IMR-90 (cell line): ENCODE measurements around the gene ARSD. TPM values are rescaled to one million over a fixed set of nuclear protein-coding genes. Genes with fewer than 3 reads are reported as not detected.

Experiments used
- ATAC-seq: fragments of 200-7000 bp; cut with Tn5 transposase; 2 replicates; pipeline ENCODE4 v1.9.1; 2020; ENCODE audit warnings: low read depth, mild to moderate bottlenecking, moderate library complexity
- BruUV-seq: library from RNA; stranded (reverse); fragments of 400-500 nt; replicated peaks from 2 replicates; lab custom pipeline; 2021; lab: Mats Ljungman, UMichigan
- CTCF ChIA-PET: fragments of 300-600 bp; formaldehyde crosslinking; extraction: SDS; loops from one replicate; lab custom pipeline; 2021; ENCODE audit warnings: antibody characterized with exemption; lab: Yijun Ruan, JAX
- POLR2A ChIA-PET: fragments of 300-600 bp; sonication (Branson Sonifier 250); formaldehyde crosslinking; loops from one replicate; lab custom pipeline; 2022; ENCODE audit warnings: antibody characterized with exemption; ENCODE audit not compliant: unreplicated experiment; lab: Charles Lee
- DNase-seq: peaks from one replicate; pipeline ENCODE4 v3.0.0; 2013
- H2AFZ ChIP-seq: replicated peaks from 2 replicates; pipeline ENCODE3; 2013; ENCODE audit warnings: low read length, mild to moderate bottlenecking; ENCODE audit not compliant: poor library complexity
- H2AK5ac ChIP-seq: 2 replicates; pipeline ENCODE4 v1.6.1; 2013; ENCODE audit warnings: low read depth, low read length, inconsistent platforms
- H2AK9ac ChIP-seq: replicated peaks from 2 replicates; pipeline ENCODE3; 2013; ENCODE audit warnings: mild to moderate bottlenecking, low read depth, low read length, moderate library complexity; ENCODE audit not compliant: poor library complexity
- H2BK120ac ChIP-seq: 2 replicates; pipeline ENCODE4 v1.6.1; 2013; ENCODE audit warnings: low read depth, low read length, inconsistent platforms
- H2BK15ac ChIP-seq: 3 replicates; pipeline ENCODE4 v1.6.1; 2013; ENCODE audit warnings: low read depth, low read length, inconsistent platforms
- H2BK20ac ChIP-seq: 2 replicates; pipeline ENCODE4 v1.6.1; 2013; ENCODE audit warnings: low read depth, mild to moderate bottlenecking, inconsistent platforms, low read length, moderate library complexity
- H2BK5ac ChIP-seq: 2 replicates; pipeline ENCODE4 v1.6.1; 2013; ENCODE audit warnings: mild to moderate bottlenecking, low read depth, low read length, inconsistent platforms; ENCODE audit not compliant: poor library complexity, severe bottlenecking
- H3K14ac ChIP-seq: replicated peaks from 2 replicates; pipeline ENCODE4 v1.6.1; 2013; ENCODE audit warnings: low read depth, low read length, inconsistent platforms
- H3K18ac ChIP-seq: 2 replicates; pipeline ENCODE4 v1.6.1; 2013; ENCODE audit warnings: low read depth, low read length, control low read depth
- H3K23ac ChIP-seq: 2 replicates; pipeline ENCODE4 v1.6.1; 2013; ENCODE audit warnings: low read depth, low read length, inconsistent platforms
- H3K27ac ChIP-seq: 2 replicates; pipeline ENCODE4 v1.5.1; 2013; ENCODE audit warnings: mild to moderate bottlenecking, control low read depth, low read length; ENCODE audit not compliant: insufficient read depth
- H3K27me3 ChIP-seq: 2 replicates; pipeline ENCODE4 v1.6.1; 2013; ENCODE audit warnings: low read length; ENCODE audit not compliant: control insufficient read depth, insufficient read depth
- H3K36me3 ChIP-seq: 2 replicates; pipeline ENCODE4 v1.6.1; 2013; ENCODE audit warnings: low read length, mixed read lengths; ENCODE audit not compliant: control insufficient read depth, insufficient read depth
- H3K4ac ChIP-seq: 2 replicates; pipeline ENCODE4 v1.6.1; 2013; ENCODE audit warnings: low read depth, low read length, inconsistent platforms
- H3K4me1 ChIP-seq: 2 replicates; pipeline ENCODE4 v1.6.1; 2013; ENCODE audit warnings: low read length, mixed read lengths; ENCODE audit not compliant: control insufficient read depth, insufficient read depth
- H3K4me2 ChIP-seq: 2 replicates; pipeline ENCODE4 v1.6.1; 2013; ENCODE audit warnings: low read depth, mild to moderate bottlenecking, control low read depth, low read length, moderate library complexity
- H3K4me3 ChIP-seq: 2 replicates; pipeline ENCODE4 v1.5.1; 2013; ENCODE audit warnings: low read depth, mild to moderate bottlenecking, control low read depth, low read length, moderate library complexity; ENCODE audit not compliant: insufficient read depth
- H3K56ac ChIP-seq: 2 replicates; pipeline ENCODE4 v1.6.1; 2013; ENCODE audit warnings: low read length, inconsistent platforms; ENCODE audit not compliant: insufficient read depth; ENCODE audit errors: extremely low read depth
- H3K79me1 ChIP-seq, 2 experiments: 2 replicates each; pipeline ENCODE4 v1.6.1; 2013; ENCODE audit warnings: low read length in 2 of 2, inconsistent platforms in 1 of 2, low read depth in 1 of 2
- H3K9ac ChIP-seq: 2 replicates; pipeline ENCODE4 v1.6.1; 2013; ENCODE audit warnings: low read depth, low read length, control low read depth
- H3K9me1 ChIP-seq: 2 replicates; pipeline ENCODE4 v1.6.1; 2013; ENCODE audit warnings: low read length, inconsistent platforms; ENCODE audit not compliant: insufficient read depth
- H3K9me3 ChIP-seq: 2 replicates; pipeline ENCODE4 v1.6.1; 2013; ENCODE audit warnings: low read length; ENCODE audit not compliant: control insufficient read depth, insufficient read depth
- H4K20me1 ChIP-seq: 2 replicates; pipeline ENCODE4 v1.6.1; 2013; ENCODE audit warnings: low read length, inconsistent platforms; ENCODE audit not compliant: insufficient read depth
- H4K5ac ChIP-seq: 2 replicates; pipeline ENCODE4 v1.6.1; 2013; ENCODE audit warnings: mild to moderate bottlenecking, low read depth, low read length, control low read depth
- H4K8ac ChIP-seq, 2 experiments: 2 replicates each; pipeline ENCODE4 v1.6.1; 2013; ENCODE audit warnings: low read depth in 2 of 2, low read length in 2 of 2, control low read depth in 1 of 2, inconsistent platforms in 1 of 2
- H4K91ac ChIP-seq: 2 replicates; pipeline ENCODE4 v1.6.1; 2013; ENCODE audit warnings: low read depth, low read length, inconsistent platforms; ENCODE audit not compliant: insufficient read depth
- BHLHE40 ChIP-seq: fragments of 150-350 bp; IDR thresholded peaks from 2 replicates; pipeline ENCODE4 v1.6.1; 2016; ENCODE audit warnings: mild to moderate bottlenecking, low read depth, low read length
- CEBPB ChIP-seq: IDR thresholded peaks from 2 replicates; pipeline ENCODE4 v1.6.1; 2012; ENCODE audit warnings: low read depth, low read length, improper control_type of control experiment
- CHD1 ChIP-seq: IDR thresholded peaks from 2 replicates; pipeline ENCODE4 v1.6.1; 2012; ENCODE audit warnings: low read depth, low read length, improper control_type of control experiment
- FOS ChIP-seq: fragments of 150-350 bp; IDR thresholded peaks from 2 replicates; pipeline ENCODE4 v1.6.1; 2016; ENCODE audit warnings: low read depth, low read length
- MAFK ChIP-seq: IDR thresholded peaks from 2 replicates; pipeline ENCODE4 v1.6.1; 2012; ENCODE audit warnings: low read depth, low read length, improper control_type of control experiment
- MAZ ChIP-seq: IDR thresholded peaks from 2 replicates; pipeline ENCODE4 v1.6.1; 2012; ENCODE audit warnings: low read depth, mild to moderate bottlenecking, low read length, improper control_type of control experiment, moderate library complexity, borderline replicate concordance
- MXI1 ChIP-seq: IDR thresholded peaks from 2 replicates; pipeline ENCODE4 v1.6.1; 2012; ENCODE audit warnings: low read depth, mild to moderate bottlenecking, low read length, moderate library complexity, borderline replicate concordance
- NFE2L2 ChIP-seq: fragments of 150-350 bp; IDR thresholded peaks from 2 replicates; pipeline ENCODE4 v1.6.1; 2016; ENCODE audit warnings: low read depth, mild to moderate bottlenecking, low read length
- POLR2A ChIP-seq: IDR thresholded peaks from 2 replicates; pipeline ENCODE4 v1.6.1; 2012; ENCODE audit warnings: mild to moderate bottlenecking, low read depth, low read length
- RAD21 ChIP-seq: IDR thresholded peaks from 2 replicates; pipeline ENCODE4 v1.6.1; 2012; ENCODE audit warnings: low read length, improper control_type of control experiment
- RCOR1 ChIP-seq: IDR thresholded peaks from 2 replicates; pipeline ENCODE4 v1.6.1; 2012; ENCODE audit warnings: mild to moderate bottlenecking, low read length, improper control_type of control experiment; ENCODE audit not compliant: insufficient replicate concordance
- RFX5 ChIP-seq: IDR thresholded peaks from 2 replicates; pipeline ENCODE4 v1.8.0; 2012; ENCODE audit warnings: low read depth, mild to moderate bottlenecking, low read length, moderate library complexity
- SMC3 ChIP-seq: fragments of 150-350 bp; IDR thresholded peaks from 2 replicates; pipeline ENCODE4 v1.6.1; 2016; ENCODE audit warnings: low read depth, mild to moderate bottlenecking, antibody characterized with exemption, low read length, moderate library complexity
- whole genome bisulfite sequencing, 2 experiments: methylation state at CpG; one replicate each; pipeline versions ENCODE4 v1.1.5 to v1.1.7; 2013; ENCODE audit warnings: missing lambda C conversion rate in 2 of 2; ENCODE audit not compliant: insufficient read length in 1 of 2; ENCODE audit errors: extremely low coverage in 2 of 2; 5-methylcytosine and 5-hydroxymethylcytosine counted together
- dilution Hi-C: fragments of 300-500 bp; cut with HindIII; formaldehyde crosslinking; loops from one replicate; pipeline ENCODE4 v1.14.3; 2018; ENCODE audit warnings: low sequenced_read_pairs; ENCODE audit not compliant: unreplicated experiment
- in situ Hi-C: fragments of 300-500 bp; cut with MboI; formaldehyde crosslinking; loops from 3 replicates; pipeline ENCODE4 v1.14.3; 2019; ENCODE audit warnings: low sequenced_read_pairs, inconsistent platforms, mixed read lengths
- intact Hi-C: fragments of 100-400 bp; cut with micrococcal nuclease; formaldehyde crosslinking; loops from 2 replicates; pipeline ENCODE4 v1.10.0; 2022
- polyA plus RNA-seq, 3 experiments: library from polyadenylated mRNA; depleted of rRNA; stranded (reverse); fragments of >200 nt; gene quantifications; 2 replicates each; pipeline ENCODE4 v1.2.3, GENCODE V29; 2012; ENCODE audit warnings: low replicate concordance in 1 of 3
- total RNA-seq: library from RNA; depleted of rRNA; stranded (reverse); fragments of >200 nt; gene quantifications from 2 replicates; pipeline ENCODE4 v1.2.3, GENCODE V29; 2012
- TF ChIP-seq, protein P1 (sequence below): conservative IDR thresholded peaks from 2 replicates; pipeline ENCODE4 v1.5.1; 2012; ENCODE audit warnings: mild to moderate bottlenecking, low read depth, low read length, improper control_type of control experiment
- TF ChIP-seq, protein P2 (sequence below): fragments of 150-350 bp; IDR thresholded peaks from 2 replicates; pipeline ENCODE4 v1.6.1; 2016; ENCODE audit warnings: low read depth, mild to moderate bottlenecking, low read length, moderate library complexity, borderline replicate concordance

The ARSD gene
- total and polyA plus RNA-seq, 2 of the 4 experiments (the other 2 are of a cell fraction), result 5.1 to 6.3 TPM

DNA sequence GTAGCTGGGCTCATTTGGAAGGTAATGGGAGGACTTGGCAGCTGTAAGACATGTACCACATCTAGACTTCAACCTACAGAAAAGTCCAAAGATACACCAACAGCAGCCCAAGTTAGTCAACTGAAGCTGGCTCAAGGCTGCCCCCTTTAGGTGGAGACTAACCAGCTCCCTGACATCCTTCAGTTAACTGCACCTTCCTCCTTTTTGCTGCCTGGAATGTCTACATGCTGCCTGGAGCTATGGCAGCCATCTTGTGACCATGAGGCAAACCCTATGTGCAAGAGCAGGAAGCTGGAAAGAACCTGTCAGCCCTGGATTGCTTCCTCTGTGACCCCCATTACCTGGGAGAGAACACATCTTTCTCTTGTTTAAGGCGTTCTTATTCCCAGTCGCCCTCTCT is 25.8 kb downstream of the ARSD start:
- H2BK15ac ChIP-seq, result no peak overlapping the region
- no peak overlapping the region for H3K9ac ChIP-seq
- H2BK20ac ChIP-seq, result no peak overlapping the region
- DNase-seq (no peak), ATAC-seq (no peak)
- H3K4me2 ChIP-seq, result no peak overlapping the region
- no CpG with 5 or more reads among the region's 2 CpGs for WGBS, 2 experiments
- no peak overlapping the region for H3K23ac ChIP-seq
- H4K5ac ChIP-seq, result no peak overlapping the region
- intact Hi-C loops (no loop called here), dilution Hi-C loops (no loop called here), in situ Hi-C loops (no loop called here)
- H2AFZ ChIP-seq, result no peak overlapping the region
- H2BK5ac ChIP-seq, result no peak overlapping the region
- H3K4me3 ChIP-seq, result no peak overlapping the region
- peaks cover 4% of the 10 kb centered on the region; the same call in 1 of the 2 replicates for H3K36me3 ChIP-seq
- no peaks in the 10 kb centered on the region for H3K79me1 ChIP-seq
- H2AK5ac ChIP-seq, result no peak overlapping the region
- H4K20me1 ChIP-seq, result no peaks in the 10 kb centered on the region
- POLR2A ChIA-PET, result no interaction called here
- no peaks in the 10 kb centered on the region for H3K27me3 ChIP-seq
- H2BK120ac ChIP-seq, result no peak overlapping the region
- CTCF ChIA-PET, result no interaction called here
- H3K9me1 ChIP-seq, result no peaks in the 10 kb centered on the region
- H3K18ac ChIP-seq, result no peak overlapping the region
- no peak overlapping the region for H2AK9ac ChIP-seq
- H4K8ac ChIP-seq, result no peak overlapping the region
- peaks cover 16% of the 10 kb centered on the region for H3K9me3 ChIP-seq
- H3K14ac ChIP-seq, result no peak overlapping the region
- H3K4me1 ChIP-seq, result no peaks in the 10 kb centered on the region; the same call in 1 of the 2 replicates
- TF ChIP-seq POLR2A (no peak), BHLHE40 (no peak), FOS (no peak), RFX5 (no peak), MXI1 (no peak), NFE2L2 (no peak), RCOR1 (no peak), RAD21 (no peak), SMC3 (no peak), CHD1 (no peak), MAZ (no peak), MAFK (no peak), CEBPB (no peak)
- TF ChIP-seq, protein P1, sequence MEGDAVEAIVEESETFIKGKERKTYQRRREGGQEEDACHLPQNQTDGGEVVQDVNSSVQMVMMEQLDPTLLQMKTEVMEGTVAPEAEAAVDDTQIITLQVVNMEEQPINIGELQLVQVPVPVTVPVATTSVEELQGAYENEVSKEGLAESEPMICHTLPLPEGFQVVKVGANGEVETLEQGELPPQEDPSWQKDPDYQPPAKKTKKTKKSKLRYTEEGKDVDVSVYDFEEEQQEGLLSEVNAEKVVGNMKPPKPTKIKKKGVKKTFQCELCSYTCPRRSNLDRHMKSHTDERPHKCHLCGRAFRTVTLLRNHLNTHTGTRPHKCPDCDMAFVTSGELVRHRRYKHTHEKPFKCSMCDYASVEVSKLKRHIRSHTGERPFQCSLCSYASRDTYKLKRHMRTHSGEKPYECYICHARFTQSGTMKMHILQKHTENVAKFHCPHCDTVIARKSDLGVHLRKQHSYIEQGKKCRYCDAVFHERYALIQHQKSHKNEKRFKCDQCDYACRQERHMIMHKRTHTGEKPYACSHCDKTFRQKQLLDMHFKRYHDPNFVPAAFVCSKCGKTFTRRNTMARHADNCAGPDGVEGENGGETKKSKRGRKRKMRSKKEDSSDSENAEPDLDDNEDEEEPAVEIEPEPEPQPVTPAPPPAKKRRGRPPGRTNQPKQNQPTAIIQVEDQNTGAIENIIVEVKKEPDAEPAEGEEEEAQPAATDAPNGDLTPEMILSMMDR, result no peak
- TF ChIP-seq, protein P2, sequence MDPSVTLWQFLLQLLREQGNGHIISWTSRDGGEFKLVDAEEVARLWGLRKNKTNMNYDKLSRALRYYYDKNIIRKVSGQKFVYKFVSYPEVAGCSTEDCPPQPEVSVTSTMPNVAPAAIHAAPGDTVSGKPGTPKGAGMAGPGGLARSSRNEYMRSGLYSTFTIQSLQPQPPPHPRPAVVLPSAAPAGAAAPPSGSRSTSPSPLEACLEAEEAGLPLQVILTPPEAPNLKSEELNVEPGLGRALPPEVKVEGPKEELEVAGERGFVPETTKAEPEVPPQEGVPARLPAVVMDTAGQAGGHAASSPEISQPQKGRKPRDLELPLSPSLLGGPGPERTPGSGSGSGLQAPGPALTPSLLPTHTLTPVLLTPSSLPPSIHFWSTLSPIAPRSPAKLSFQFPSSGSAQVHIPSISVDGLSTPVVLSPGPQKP, result no peak
- BruUV-seq, result no TSS peak
- no peak overlapping the region for H3K56ac ChIP-seq
- H3K27ac ChIP-seq, result no peak overlapping the region
- H3K4ac ChIP-seq, result no peak overlapping the region
- H4K91ac ChIP-seq, result no peak overlapping the region
